GM13977 (cell line): ENCODE data around the gene GK2.

ENCODE experiments used
- DNase-seq: peaks from one replicate; pipeline ENCODE4 v3.0.0; 2012; ENCODE audit warnings: low spot score
- in situ Hi-C: fragments of 300-500 bp; cut with MboI; formaldehyde crosslinking; loops from one replicate; pipeline ENCODE4 v1.12.0; 2022; ENCODE audit warnings: low sequenced_read_pairs, low pct_unique_long_range_greater_than_20kb, mixed read lengths, inconsistent platforms; ENCODE audit not compliant: unreplicated experiment
- TF ChIP-seq, protein P1 (sequence below): IDR thresholded peaks from 2 replicates; pipeline ENCODE4 v1.5.1; 2012; ENCODE audit warnings: mild to moderate bottlenecking, control low read depth; ENCODE audit not compliant: insufficient read depth; ENCODE audit errors: extremely low read depth, missing control alignments

The GK2 gene

GRCh38 chr4:79397951-79398350 is 10.1 kb downstream of the GK2 start:
- in situ Hi-C loops = no loop called here
- DNase-seq = no peak
- TF ChIP-seq, protein P1, sequence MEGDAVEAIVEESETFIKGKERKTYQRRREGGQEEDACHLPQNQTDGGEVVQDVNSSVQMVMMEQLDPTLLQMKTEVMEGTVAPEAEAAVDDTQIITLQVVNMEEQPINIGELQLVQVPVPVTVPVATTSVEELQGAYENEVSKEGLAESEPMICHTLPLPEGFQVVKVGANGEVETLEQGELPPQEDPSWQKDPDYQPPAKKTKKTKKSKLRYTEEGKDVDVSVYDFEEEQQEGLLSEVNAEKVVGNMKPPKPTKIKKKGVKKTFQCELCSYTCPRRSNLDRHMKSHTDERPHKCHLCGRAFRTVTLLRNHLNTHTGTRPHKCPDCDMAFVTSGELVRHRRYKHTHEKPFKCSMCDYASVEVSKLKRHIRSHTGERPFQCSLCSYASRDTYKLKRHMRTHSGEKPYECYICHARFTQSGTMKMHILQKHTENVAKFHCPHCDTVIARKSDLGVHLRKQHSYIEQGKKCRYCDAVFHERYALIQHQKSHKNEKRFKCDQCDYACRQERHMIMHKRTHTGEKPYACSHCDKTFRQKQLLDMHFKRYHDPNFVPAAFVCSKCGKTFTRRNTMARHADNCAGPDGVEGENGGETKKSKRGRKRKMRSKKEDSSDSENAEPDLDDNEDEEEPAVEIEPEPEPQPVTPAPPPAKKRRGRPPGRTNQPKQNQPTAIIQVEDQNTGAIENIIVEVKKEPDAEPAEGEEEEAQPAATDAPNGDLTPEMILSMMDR = no peak

GRCh38 chr4:79396794-79397193 is 11.2 kb downstream of the GK2 start:
- DNase-seq = no peak
- in situ Hi-C loops = no loop called here
- TF ChIP-seq, protein P1 = no peak

DNA sequence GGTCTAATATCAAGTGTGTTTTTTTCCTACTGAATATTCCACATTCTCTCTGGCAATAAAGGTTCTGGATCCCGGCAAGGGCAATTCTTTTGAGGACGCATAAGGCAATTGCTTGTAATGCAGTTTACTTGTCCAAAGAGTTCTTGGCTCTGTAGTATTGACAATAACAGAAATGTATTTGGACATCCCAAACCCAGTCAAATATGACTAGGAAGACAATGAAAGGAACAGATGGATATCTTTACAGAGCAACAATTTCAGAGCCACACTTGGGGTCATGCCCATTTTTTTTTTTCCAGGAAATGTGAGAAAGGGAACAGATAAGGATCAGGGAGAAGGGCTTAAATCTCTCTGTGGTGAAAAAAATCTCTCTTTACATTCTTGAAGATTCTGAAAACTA is 12.2 kb downstream of the GK2 start:
- DNase-seq = no peak
- in situ Hi-C loops = no loop called here

GRCh38 chr4:79390890-79391289 is 17.1 kb downstream of the GK2 start:
- in situ Hi-C loops = no loop called here
- TF ChIP-seq, protein P1 = no peak

More for the DNA sequence above, 12.2 kb downstream of the GK2 start:
- TF ChIP-seq, protein P1 = no peak

DNA sequence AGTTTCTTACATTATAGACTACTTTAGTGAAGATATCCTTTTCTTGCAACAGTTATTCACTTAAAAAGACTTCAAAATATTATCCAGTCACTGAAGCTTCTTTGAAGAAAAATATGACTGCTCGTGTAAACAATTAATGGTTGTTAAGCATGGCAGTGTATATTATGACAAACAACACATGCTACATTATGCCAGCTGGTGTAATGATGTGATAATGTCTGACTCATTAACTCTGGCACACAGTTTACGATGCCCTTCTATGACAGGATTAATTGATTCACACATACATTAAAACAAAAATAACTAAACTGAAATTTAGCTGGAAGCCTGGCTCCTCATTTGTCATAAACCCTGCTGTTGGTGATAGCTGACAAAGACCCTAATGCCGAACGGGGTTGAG is 22.4 kb downstream of the GK2 start:
- DNase-seq = no peak
- in situ Hi-C loops = no loop called here
- TF ChIP-seq, protein P1 = no peak

More at GRCh38 chr4:79390890-79391289, 17.1 kb downstream of the GK2 start:
- DNase-seq = no peak

DNA sequence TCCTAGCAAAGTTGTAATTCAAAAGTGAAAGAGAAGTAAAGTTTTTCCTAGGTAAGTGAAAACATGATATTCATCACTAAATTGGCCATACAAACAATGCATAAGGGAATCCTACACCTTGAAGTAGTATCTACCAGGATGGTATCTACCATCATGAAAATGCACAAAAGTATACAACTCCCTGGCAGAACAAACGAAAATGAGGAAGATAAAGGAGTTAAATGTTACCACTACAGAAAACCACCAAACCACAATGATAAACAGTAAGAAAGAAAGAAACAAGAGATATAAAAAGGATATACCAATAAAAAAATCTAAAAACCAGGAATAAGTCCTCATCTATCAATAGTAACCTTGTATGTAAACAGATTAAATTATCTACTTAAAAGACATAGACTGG is 26.9 kb downstream of the GK2 start:
- TF ChIP-seq, protein P1 = no peak
- in situ Hi-C loops = no loop called here
- DNase-seq = no peak

DNA sequence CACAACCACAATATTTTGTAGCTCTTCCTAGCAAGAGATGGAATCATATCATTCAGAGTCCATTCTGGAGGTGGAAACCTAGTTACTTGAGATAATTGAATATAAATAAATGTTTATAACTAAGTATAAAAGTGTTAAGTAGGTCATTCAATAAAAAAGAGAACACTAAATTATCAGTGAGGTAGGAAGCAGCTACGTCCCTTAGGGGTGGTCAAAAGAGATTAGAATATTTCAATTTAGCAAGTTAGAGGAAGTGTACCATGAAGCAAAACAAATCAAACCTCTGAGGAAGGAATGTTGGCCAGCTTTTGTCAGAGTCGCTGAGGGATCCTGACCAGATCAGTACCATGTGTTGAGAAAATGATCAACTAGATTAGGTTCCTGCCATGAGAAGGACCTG is 38.0 kb downstream of the GK2 start:
- no peak for DNase-seq
- in situ Hi-C loops = no loop called here
- TF ChIP-seq, protein P1 = no peak
